SU-DHL-6 (cell line): ENCODE measurements around the gene DDX4.

Source experiments
- H2AFZ ChIP-seq: fragments of 200-600 bp; sonication (generic); 2 replicates; pipeline ENCODE4 v1.6.1; 2014; ENCODE audit warnings: low read depth, mild to moderate bottlenecking, moderate library complexity, mixed read lengths, antibody characterized with exemption, low read length; ENCODE audit not compliant: severe bottlenecking
- H3F3A ChIP-seq: fragments of 200-600 bp; shearing (Covaris generic); 2 replicates; pipeline ENCODE4 v1.6.0; 2016; ENCODE audit warnings: antibody characterized with exemption, mild to moderate bottlenecking; ENCODE audit not compliant: insufficient read depth
- H3K27ac ChIP-seq: fragments of 200-600 bp; sonication (generic); 2 replicates; pipeline ENCODE4 v1.5.1; 2016; ENCODE audit warnings: low read depth, mild to moderate bottlenecking, low read length, moderate library complexity, mixed read lengths
- H3K27me3 ChIP-seq: fragments of 200-600 bp; sonication (generic), shearing (Covaris generic); 2 replicates; pipeline ENCODE4 v1.6.0; 2014; ENCODE audit warnings: mild to moderate bottlenecking, low read length
- H3K36me3 ChIP-seq: fragments of 200-600 bp; sonication (generic); 2 replicates; pipeline ENCODE4 v1.6.1; 2014; ENCODE audit warnings: mild to moderate bottlenecking, low read length, mixed read lengths
- H3K4me2 ChIP-seq: fragments of 300-600, 200-600 bp; shearing (Covaris generic), sonication (generic); 2 replicates; pipeline ENCODE4 v1.6.0; 2014; ENCODE audit warnings: low read length, low read depth, mild to moderate bottlenecking; ENCODE audit not compliant: poor library complexity, severe bottlenecking
- H3K4me3 ChIP-seq: fragments of 200-600 bp; sonication (generic); 2 replicates; pipeline ENCODE4 v1.5.1; 2014; ENCODE audit warnings: antibody characterized with exemption, low read length, mild to moderate bottlenecking, mixed read lengths; ENCODE audit not compliant: insufficient read depth, poor library complexity, severe bottlenecking
- H3K79me2 ChIP-seq: fragments of 200-600 bp; sonication (generic); 2 replicates; pipeline ENCODE4 v1.6.1; 2014; ENCODE audit warnings: mild to moderate bottlenecking, low read length, moderate library complexity; ENCODE audit not compliant: insufficient read depth
- H3K9ac ChIP-seq: fragments of 200-600 bp; sonication (generic); 2 replicates; pipeline ENCODE4 v1.7.0; 2014; ENCODE audit warnings: mild to moderate bottlenecking, low read length
- H3K9me2 ChIP-seq: fragments of 200-600 bp; sonication (generic); replicated peaks from 2 replicates; pipeline ENCODE4 v1.6.1; 2014; ENCODE audit warnings: low read length; ENCODE audit not compliant: insufficient read depth
- H3K9me3 ChIP-seq: fragments of 200-600 bp; sonication (generic); 2 replicates; pipeline ENCODE4 v1.6.1; 2014; ENCODE audit warnings: low read length, mixed read lengths; ENCODE audit not compliant: insufficient read depth
- H4K20me1 ChIP-seq: fragments of 200-600 bp; sonication (generic); 2 replicates; pipeline ENCODE4 v1.6.1; 2014; ENCODE audit warnings: low read depth, mild to moderate bottlenecking, antibody characterized with exemption, low read length, moderate library complexity, mixed read lengths
- EZH2phosphoT487 ChIP-seq: fragments of 200-600 bp; sonication (generic), shearing (Covaris generic); conservative IDR thresholded peaks from 2 replicates; pipeline ENCODE4 v1.6.1; 2018; ENCODE audit warnings: mild to moderate bottlenecking, antibody characterized with exemption, low read length, moderate library complexity, mixed read lengths
- TF ChIP-seq, protein P1 (sequence below): fragments of 200-600 bp; sonication (generic); IDR thresholded peaks from one replicate; pipeline ENCODE4 v1.5.1; 2017; ENCODE audit warnings: antibody characterized with exemption, mild to moderate bottlenecking, low read length, moderate library complexity; ENCODE audit not compliant: insufficient read depth, poor library complexity, severe bottlenecking

DDX4 gene

DNA sequence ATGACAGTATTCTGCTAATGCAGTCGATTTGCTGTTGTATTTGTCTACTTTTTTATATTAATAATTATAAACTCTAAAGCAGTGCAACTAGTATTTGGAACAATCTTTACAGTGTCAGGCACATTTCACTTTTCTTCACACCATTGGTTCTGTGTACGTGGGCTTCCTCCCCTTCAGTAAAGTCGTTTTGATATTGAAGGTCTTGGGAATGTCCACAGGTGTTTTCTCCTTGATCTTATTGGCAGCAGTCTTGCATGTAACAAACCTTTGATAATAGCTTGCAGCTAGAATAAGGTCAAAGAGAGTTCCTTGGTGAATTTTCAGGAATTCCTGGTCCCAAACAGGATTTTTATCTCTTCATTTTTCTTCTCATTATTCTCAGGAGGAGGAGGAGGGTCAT lies 12.2 kb downstream of the DDX4 start:
- no peak for TF ChIP-seq EZH2phosphoT487
- TF ChIP-seq, protein P1, sequence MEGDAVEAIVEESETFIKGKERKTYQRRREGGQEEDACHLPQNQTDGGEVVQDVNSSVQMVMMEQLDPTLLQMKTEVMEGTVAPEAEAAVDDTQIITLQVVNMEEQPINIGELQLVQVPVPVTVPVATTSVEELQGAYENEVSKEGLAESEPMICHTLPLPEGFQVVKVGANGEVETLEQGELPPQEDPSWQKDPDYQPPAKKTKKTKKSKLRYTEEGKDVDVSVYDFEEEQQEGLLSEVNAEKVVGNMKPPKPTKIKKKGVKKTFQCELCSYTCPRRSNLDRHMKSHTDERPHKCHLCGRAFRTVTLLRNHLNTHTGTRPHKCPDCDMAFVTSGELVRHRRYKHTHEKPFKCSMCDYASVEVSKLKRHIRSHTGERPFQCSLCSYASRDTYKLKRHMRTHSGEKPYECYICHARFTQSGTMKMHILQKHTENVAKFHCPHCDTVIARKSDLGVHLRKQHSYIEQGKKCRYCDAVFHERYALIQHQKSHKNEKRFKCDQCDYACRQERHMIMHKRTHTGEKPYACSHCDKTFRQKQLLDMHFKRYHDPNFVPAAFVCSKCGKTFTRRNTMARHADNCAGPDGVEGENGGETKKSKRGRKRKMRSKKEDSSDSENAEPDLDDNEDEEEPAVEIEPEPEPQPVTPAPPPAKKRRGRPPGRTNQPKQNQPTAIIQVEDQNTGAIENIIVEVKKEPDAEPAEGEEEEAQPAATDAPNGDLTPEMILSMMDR, result no peak
- Histone ChIP-seq H3K4me3 (no peak overlapping the region), H3K36me3 (no peaks in the 10 kb centered on the region), H3K9me2 (no peaks in the 10 kb centered on the region), H3K27me3 (no peaks in the 10 kb centered on the region), H3K9me3 (no peaks in the 10 kb centered on the region), H3F3A (no peaks in the 10 kb centered on the region), H3K27ac (no peak overlapping the region), H3K79me2 (no peaks in the 10 kb centered on the region), H3K9ac (no peak overlapping the region), H3K4me2 (no peak overlapping the region), H2AFZ (no peak overlapping the region), H4K20me1 (no peaks in the 10 kb centered on the region)

DNA sequence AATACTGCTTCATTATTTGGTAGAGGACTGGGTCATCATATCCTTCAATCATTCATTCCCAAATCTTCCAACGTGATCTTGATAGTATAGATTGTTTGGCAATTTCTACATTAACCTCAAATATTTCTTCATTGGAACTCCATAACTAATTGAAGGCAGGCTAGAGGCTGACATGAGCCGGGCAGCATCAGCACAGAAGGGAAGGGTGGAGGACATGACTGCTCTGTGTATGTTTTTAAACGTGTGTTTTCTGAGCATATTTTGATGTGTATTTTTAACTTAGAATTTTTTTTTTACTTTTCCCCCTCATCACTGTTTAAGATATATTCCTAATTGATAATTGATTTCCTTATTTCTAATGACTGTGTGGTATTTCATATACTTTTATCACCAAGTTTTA lies 12.6 kb downstream of the DDX4 start:
- no peaks in the 10 kb centered on the region for H4K20me1 ChIP-seq
- TF ChIP-seq EZH2phosphoT487, result no peak
- TF ChIP-seq, protein P1, result no peak
- no peaks in the 10 kb centered on the region for H3F3A ChIP-seq
- no peak overlapping the region for H3K4me2 ChIP-seq
- H3K79me2 ChIP-seq, result no peaks in the 10 kb centered on the region
- H3K27ac ChIP-seq, result no peak overlapping the region
- no peaks in the 10 kb centered on the region for H3K36me3 ChIP-seq
- H2AFZ ChIP-seq, result no peak overlapping the region
- H3K4me3 ChIP-seq, result no peak overlapping the region
- H3K9me3 ChIP-seq, result no peaks in the 10 kb centered on the region
- no peaks in the 10 kb centered on the region for H3K9me2 ChIP-seq
- no peaks in the 10 kb centered on the region for H3K27me3 ChIP-seq
- no peak overlapping the region for H3K9ac ChIP-seq

DNA sequence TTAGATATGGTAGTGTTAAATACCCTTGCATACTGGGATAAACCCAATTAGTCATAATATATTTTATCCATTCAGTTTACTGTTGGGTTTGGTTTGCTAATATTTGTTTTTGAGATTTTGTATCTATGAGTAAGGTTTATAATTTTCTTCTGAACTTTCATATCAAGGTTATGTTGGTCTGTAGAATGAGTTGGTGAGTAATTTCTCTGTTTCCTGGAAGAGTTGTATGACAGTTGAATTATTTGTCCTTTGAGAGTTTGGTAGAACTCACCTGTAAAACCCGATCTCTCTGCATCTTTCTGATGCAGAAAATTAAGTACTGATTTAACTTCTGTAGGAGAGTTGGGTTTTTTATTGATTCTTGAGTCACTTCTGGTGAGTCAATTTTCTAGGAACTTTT lies 20.4 kb downstream of the DDX4 start:
- no peaks in the 10 kb centered on the region for H3F3A ChIP-seq
- no peaks in the 10 kb centered on the region for H3K27me3 ChIP-seq
- no peak overlapping the region for H3K27ac ChIP-seq
- TF ChIP-seq, protein P1, result no peak
- no peak for TF ChIP-seq EZH2phosphoT487
- no peak overlapping the region for H3K4me2 ChIP-seq
- no peaks in the 10 kb centered on the region for H3K9me3 ChIP-seq
- no peak overlapping the region for H3K4me3 ChIP-seq
- H3K9me2 ChIP-seq, result no peaks in the 10 kb centered on the region
- H3K36me3 ChIP-seq, result no peaks in the 10 kb centered on the region
- H3K9ac ChIP-seq, result no peak overlapping the region
- H3K79me2 ChIP-seq, result no peaks in the 10 kb centered on the region
- no peak overlapping the region for H2AFZ ChIP-seq
- H4K20me1 ChIP-seq, result no peaks in the 10 kb centered on the region
